Loucy (cell line): ENCODE measurements around the gene SELENOI.

Source experiments
- H2AFZ ChIP-seq: fragments of 200-600 bp; sonication (generic); 2 replicates; pipeline ENCODE4 v1.6.0; 2016; ENCODE audit warnings: antibody characterized with exemption, mild to moderate bottlenecking, low read length, moderate library complexity
- H3F3A ChIP-seq: fragments of 200-600 bp; 2 replicates; pipeline ENCODE4 v1.6.0; 2016; ENCODE audit warnings: antibody characterized with exemption, low read depth, mild to moderate bottlenecking
- H3K27me3 ChIP-seq: fragments of 200-600 bp; sonication (generic); 2 replicates; pipeline ENCODE4 v1.6.1; 2014; ENCODE audit warnings: low read length, mild to moderate bottlenecking; ENCODE audit not compliant: insufficient read depth, poor library complexity, severe bottlenecking
- H3K36me3 ChIP-seq: fragments of 200-600 bp; sonication (generic); 2 replicates; pipeline ENCODE4 v1.6.1; 2016; ENCODE audit warnings: low read length; ENCODE audit not compliant: insufficient read depth
- H3K4me1 ChIP-seq: fragments of 200-600 bp; sonication (generic); 2 replicates; pipeline ENCODE4 v1.5.1; 2014; ENCODE audit warnings: low read length, mild to moderate bottlenecking; ENCODE audit not compliant: insufficient read depth, poor library complexity, severe bottlenecking
- H3K4me2 ChIP-seq: fragments of 200-600 bp; sonication (generic); 2 replicates; pipeline ENCODE4 v1.6.0; 2014; ENCODE audit warnings: antibody characterized with exemption, low read length, low read depth, mild to moderate bottlenecking; ENCODE audit not compliant: poor library complexity, severe bottlenecking
- H3K4me3 ChIP-seq: fragments of 200-600 bp; sonication (generic); 2 replicates; pipeline ENCODE4 v1.5.1; 2014; ENCODE audit warnings: low read length, mild to moderate bottlenecking, mixed read lengths; ENCODE audit not compliant: poor library complexity, severe bottlenecking
- H3K79me2 ChIP-seq: fragments of 200-600 bp; sonication (generic); 2 replicates; pipeline ENCODE4 v1.6.1; 2014; ENCODE audit warnings: low read length; ENCODE audit not compliant: insufficient read depth
- H3K9ac ChIP-seq: fragments of 200-600 bp; sonication (generic); 2 replicates; pipeline ENCODE4 v1.6.0; 2014; ENCODE audit warnings: mild to moderate bottlenecking, low read depth, low read length, moderate library complexity; ENCODE audit not compliant: poor library complexity, severe bottlenecking
- H3K9me2 ChIP-seq: fragments of 200-600 bp; sonication (generic); replicated peaks from 2 replicates; pipeline ENCODE4 v1.6.1; 2016; ENCODE audit warnings: low read depth, low read length, mixed read lengths
- H3K9me3 ChIP-seq: fragments of 200-600 bp; sonication (generic); 2 replicates; pipeline ENCODE4 v1.6.1; 2014; ENCODE audit warnings: mild to moderate bottlenecking, antibody characterized with exemption, low read length, low read depth; ENCODE audit not compliant: insufficient read depth
- H4K20me1 ChIP-seq: fragments of 200-600 bp; sonication (generic); 2 replicates; pipeline ENCODE4 v1.6.0; 2014; ENCODE audit warnings: antibody characterized with exemption, low read length, mild to moderate bottlenecking; ENCODE audit not compliant: insufficient read depth, poor library complexity, severe bottlenecking
- EZH2phosphoT487 ChIP-seq: fragments of 200-600 bp; IDR thresholded peaks from 2 replicates; pipeline ENCODE4 v1.6.1; 2018; ENCODE audit warnings: antibody characterized with exemption, mild to moderate bottlenecking, moderate library complexity, borderline replicate concordance
- TF ChIP-seq, protein P1 (sequence below): fragments of 200-600 bp; sonication (generic); conservative IDR thresholded peaks from 2 replicates; pipeline ENCODE4 v1.5.1; 2014; ENCODE audit warnings: mild to moderate bottlenecking, antibody characterized with exemption, low read length

Gene SELENOI

DNA sequence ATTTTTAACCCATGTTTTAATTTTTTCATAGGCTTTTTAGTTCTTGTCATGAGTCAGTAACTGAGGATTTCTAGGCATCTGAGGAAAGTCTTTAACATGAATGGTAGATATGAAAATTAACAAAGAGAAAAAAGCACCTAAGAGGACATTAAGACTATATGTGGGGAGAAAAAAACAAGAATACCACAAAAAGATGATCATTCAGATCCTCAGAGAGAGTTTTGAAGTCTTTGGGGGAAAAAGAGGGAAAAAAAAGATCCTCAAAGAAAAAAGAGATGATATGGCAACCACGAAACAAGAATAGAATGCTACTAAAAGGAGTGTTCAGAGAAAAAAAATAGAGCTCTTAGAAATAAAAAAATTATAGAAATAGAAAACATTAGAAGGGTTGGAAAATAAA is 63.8 kb downstream of the SELENOI start:
- H3K4me1 ChIP-seq: no peaks in the 10 kb centered on the region
- no peaks in the 10 kb centered on the region for H3K36me3 ChIP-seq
- no peak overlapping the region for H2AFZ ChIP-seq
- no peaks in the 10 kb centered on the region for H3K9me3 ChIP-seq
- H3K9me2 ChIP-seq: no peaks in the 10 kb centered on the region
- no peak overlapping the region for H3K4me3 ChIP-seq
- no peaks in the 10 kb centered on the region for H4K20me1 ChIP-seq
- no peaks in the 10 kb centered on the region for H3F3A ChIP-seq
- no peaks in the 10 kb centered on the region for H3K27me3 ChIP-seq
- H3K4me2 ChIP-seq: no peak overlapping the region
- TF ChIP-seq, protein P1, sequence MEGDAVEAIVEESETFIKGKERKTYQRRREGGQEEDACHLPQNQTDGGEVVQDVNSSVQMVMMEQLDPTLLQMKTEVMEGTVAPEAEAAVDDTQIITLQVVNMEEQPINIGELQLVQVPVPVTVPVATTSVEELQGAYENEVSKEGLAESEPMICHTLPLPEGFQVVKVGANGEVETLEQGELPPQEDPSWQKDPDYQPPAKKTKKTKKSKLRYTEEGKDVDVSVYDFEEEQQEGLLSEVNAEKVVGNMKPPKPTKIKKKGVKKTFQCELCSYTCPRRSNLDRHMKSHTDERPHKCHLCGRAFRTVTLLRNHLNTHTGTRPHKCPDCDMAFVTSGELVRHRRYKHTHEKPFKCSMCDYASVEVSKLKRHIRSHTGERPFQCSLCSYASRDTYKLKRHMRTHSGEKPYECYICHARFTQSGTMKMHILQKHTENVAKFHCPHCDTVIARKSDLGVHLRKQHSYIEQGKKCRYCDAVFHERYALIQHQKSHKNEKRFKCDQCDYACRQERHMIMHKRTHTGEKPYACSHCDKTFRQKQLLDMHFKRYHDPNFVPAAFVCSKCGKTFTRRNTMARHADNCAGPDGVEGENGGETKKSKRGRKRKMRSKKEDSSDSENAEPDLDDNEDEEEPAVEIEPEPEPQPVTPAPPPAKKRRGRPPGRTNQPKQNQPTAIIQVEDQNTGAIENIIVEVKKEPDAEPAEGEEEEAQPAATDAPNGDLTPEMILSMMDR: no peak
- no peak for TF ChIP-seq EZH2phosphoT487
- H3K79me2 ChIP-seq: no peaks in the 10 kb centered on the region
- no peak overlapping the region for H3K9ac ChIP-seq

GRCh38 chr2:26410764-26411243 is 64.9 kb downstream of the SELENOI start:
- Histone ChIP-seq H3K36me3 (no peaks in the 10 kb centered on the region), H2AFZ (no peak overlapping the region), H3K79me2 (no peaks in the 10 kb centered on the region), H3K9me2 (no peaks in the 10 kb centered on the region), H3K27me3 (no peaks in the 10 kb centered on the region), H3K9me3 (no peaks in the 10 kb centered on the region), H3K4me2 (no peak overlapping the region), H3K9ac (no peak overlapping the region), H4K20me1 (no peaks in the 10 kb centered on the region), H3F3A (no peaks in the 10 kb centered on the region), H3K4me1 (no peaks in the 10 kb centered on the region), H3K4me3 (no peak overlapping the region)
- TF ChIP-seq, protein P1: no peak
- TF ChIP-seq EZH2phosphoT487: no peak

GRCh38 chr2:26411419-26411818 is 65.5 kb downstream of the SELENOI start:
- no peaks in the 10 kb centered on the region for H3K36me3 ChIP-seq
- no peak overlapping the region for H3K4me3 ChIP-seq
- H2AFZ ChIP-seq: peak overlapping the region; percentile 54; the same call in 1 of the 2 replicates
- no peaks in the 10 kb centered on the region for H3K9me2 ChIP-seq
- no peak overlapping the region for H3K4me2 ChIP-seq
- no peaks in the 10 kb centered on the region for H4K20me1 ChIP-seq
- H3F3A ChIP-seq: no peaks in the 10 kb centered on the region
- no peaks in the 10 kb centered on the region for H3K79me2 ChIP-seq
- H3K27me3 ChIP-seq: no peaks in the 10 kb centered on the region
- H3K9me3 ChIP-seq: no peaks in the 10 kb centered on the region
- H3K4me1 ChIP-seq: no peaks in the 10 kb centered on the region
- TF ChIP-seq EZH2phosphoT487: no peak
- TF ChIP-seq, protein P1: no peak
- no peak overlapping the region for H3K9ac ChIP-seq
